C4-2B (cell line): ENCODE measurements around the gene PRKCE.

Source experiments
- CTCF ChIP-seq: fragments of 450-650 bp; conservative IDR thresholded peaks from 2 replicates; pipeline ENCODE4 v1.5.1; 2017; ENCODE audit warnings: mild to moderate bottlenecking
- ZFX ChIP-seq: fragments of 450-650 bp; IDR thresholded peaks from 2 replicates; pipeline ENCODE4 v1.6.1; 2017

GRCh38 chr2:45932278-45932975 lies 281.0 kb downstream of the PRKCE start:
- TF ChIP-seq CTCF (no peak), ZFX (no peak)
